H1 (cell line): ENCODE data around the gene WDR93. TPM values are rescaled to one million over a fixed set of nuclear protein-coding genes. Genes with fewer than 3 reads are reported as not detected.

Source experiments
- CTCF ChIA-PET: fragments of 300-600 bp; sonication (Branson Sonifier 250); formaldehyde crosslinking; loops from one replicate; lab custom pipeline; 2021; ENCODE audit not compliant: partially characterized antibody; lab: Charles Lee
- POLR2A ChIA-PET: fragments of 300-600 bp; sonication (Branson Sonifier 250); formaldehyde crosslinking; loops from one replicate; lab custom pipeline; 2021; ENCODE audit warnings: inconsistent platforms; ENCODE audit not compliant: partially characterized antibody; lab: Charles Lee
- DNase-seq, 2 experiments: peaks; one replicate each; pipeline versions ENCODE4 v3.0.0 to v3.0.0-alpha.2; 2010 to 2022; ENCODE audit warnings: low spot score in 2 of 2, low read depth in 1 of 2, mixed read lengths in 1 of 2
- FAIRE-seq: peaks from 2 replicates; lab custom pipeline; 2011; peaks lifted over from hg19 to GRCh38; lab: Jason Lieb, UNC
- H2AFZ ChIP-seq: 2 replicates; pipeline ENCODE4 v1.8.1; 2012; ENCODE audit warnings: low read length, inconsistent platforms
- H2AK5ac ChIP-seq: 2 replicates; pipeline ENCODE4 v1.6.1; 2013; ENCODE audit warnings: low read depth, low read length
- H2BK120ac ChIP-seq: replicated peaks from 2 replicates; pipeline ENCODE3; 2013; ENCODE audit warnings: low read depth, low read length, inconsistent platforms
- H2BK12ac ChIP-seq: 2 replicates; pipeline ENCODE4 v1.6.1; 2013; ENCODE audit warnings: low read depth, low read length
- H2BK15ac ChIP-seq: 2 replicates; pipeline ENCODE4 v1.6.1; 2013; ENCODE audit warnings: low read length
- H2BK20ac ChIP-seq: 2 replicates; pipeline ENCODE4 v1.6.1; 2013; ENCODE audit warnings: low read length
- H2BK5ac ChIP-seq: 2 replicates; pipeline ENCODE4 v1.6.1; 2013; ENCODE audit warnings: low read depth, low read length
- H3K14ac ChIP-seq: 2 replicates; pipeline ENCODE4 v1.6.1; 2013; ENCODE audit warnings: inconsistent platforms; ENCODE audit not compliant: insufficient read length
- H3K18ac ChIP-seq: 2 replicates; pipeline ENCODE4 v1.6.1; 2013; ENCODE audit warnings: low read length; ENCODE audit errors: extremely low read depth
- H3K23ac ChIP-seq: 2 replicates; pipeline ENCODE4 v1.6.1; 2013; ENCODE audit warnings: inconsistent platforms; ENCODE audit not compliant: insufficient read length
- H3K23me2 ChIP-seq: 2 replicates; pipeline ENCODE4 v1.6.1; 2013; ENCODE audit warnings: low read depth, low read length
- H3K27ac ChIP-seq: 2 replicates; pipeline ENCODE4 v1.6.1; 2011; ENCODE audit warnings: low read depth, low read length, inconsistent platforms
- H3K27me3 ChIP-seq, 4 experiments: replicated peaks in 1 of 4; 1 replicate in 1 of 4; 2 replicates in 3 of 4; pipeline versions ENCODE4 v1.6.1 to v1.8.1; 2011 to 2013; ENCODE audit warnings: low read length in 3 of 4, mild to moderate bottlenecking in 3 of 4, inconsistent platforms in 2 of 4, mixed read lengths in 2 of 4, moderate library complexity in 1 of 4; ENCODE audit not compliant: control insufficient read depth in 3 of 4, insufficient read depth in 3 of 4; ENCODE audit errors: extremely low read depth in 1 of 4
- H3K36me3 ChIP-seq, 4 experiments: 2 replicates each; pipeline versions ENCODE4 v1.6.1 to v1.8.1; 2011 to 2013; ENCODE audit warnings: mild to moderate bottlenecking in 4 of 4, low read length in 3 of 4, moderate library complexity in 2 of 4, control low read depth in 1 of 4, inconsistent platforms in 1 of 4; ENCODE audit not compliant: insufficient read depth in 4 of 4, control insufficient read depth in 2 of 4
- H3K4ac ChIP-seq: replicated peaks from 2 replicates; pipeline ENCODE3; 2013; ENCODE audit warnings: low read length, low read depth, mixed read lengths, inconsistent platforms; ENCODE audit not compliant: insufficient read length
- H3K4me1 ChIP-seq, 4 experiments: replicated peaks in 1 of 4; 1 replicate in 1 of 4; 2 replicates in 3 of 4; pipeline versions ENCODE4 v1.6.1 to v1.8.1; 2011 to 2013; ENCODE audit warnings: low read length in 3 of 4, inconsistent platforms in 2 of 4, mixed read lengths in 1 of 4; ENCODE audit not compliant: insufficient read depth in 4 of 4, control insufficient read depth in 3 of 4
- H3K4me2 ChIP-seq, 2 experiments: 2 replicates each; pipeline versions ENCODE4 v1.6.1 to v1.8.1; 2011 to 2013; ENCODE audit warnings: low read depth in 2 of 2, low read length in 2 of 2, control low read depth in 1 of 2, inconsistent platforms in 1 of 2, mild to moderate bottlenecking in 1 of 2; ENCODE audit not compliant: insufficient read depth in 1 of 2
- H3K4me3 ChIP-seq, 4 experiments: fragments of 200-600, 300-600 bp in 1 of 4; sonication (generic), shearing (Covaris generic), sonication (Bioruptor Twin) in 1 of 4; 2 replicates each; pipeline versions ENCODE4 v1.5.1 to v1.8.1; 2011 to 2016; ENCODE audit warnings: low read length in 4 of 4, low read depth in 3 of 4, control low read depth in 2 of 4, inconsistent platforms in 2 of 4, mild to moderate bottlenecking in 2 of 4, mixed read lengths in 1 of 4, moderate library complexity in 1 of 4; ENCODE audit not compliant: insufficient read depth in 2 of 4; ENCODE audit errors: extremely low read depth in 1 of 4
- H3K56ac ChIP-seq: replicated peaks from 2 replicates; pipeline ENCODE3; 2013; ENCODE audit warnings: low read depth, mild to moderate bottlenecking, mixed read lengths, low read length, inconsistent platforms; ENCODE audit not compliant: insufficient read length
- H3K79me1 ChIP-seq: 2 replicates; pipeline ENCODE4 v1.6.1; 2013; ENCODE audit warnings: low read depth, low read length, control low read depth
- H3K79me2 ChIP-seq, 2 experiments: 2 replicates each; pipeline versions ENCODE4 v1.6.1 to v1.8.1; 2012 to 2013; ENCODE audit warnings: low read length in 2 of 2, mild to moderate bottlenecking in 2 of 2, inconsistent platforms in 1 of 2; ENCODE audit not compliant: insufficient read depth in 2 of 2, control insufficient read depth in 1 of 2
- H3K9ac ChIP-seq, 4 experiments: replicated peaks in 1 of 4; 1 replicate in 1 of 4; 2 replicates in 3 of 4; pipeline versions ENCODE4 v1.6.1 to v1.8.1; 2011 to 2013; ENCODE audit warnings: low read depth in 3 of 4, low read length in 3 of 4, control low read depth in 2 of 4, mild to moderate bottlenecking in 2 of 4, moderate library complexity in 2 of 4, inconsistent platforms in 1 of 4; ENCODE audit errors: extremely low read depth in 1 of 4
- H3K9me3 ChIP-seq, 2 experiments: 2 replicates each; pipeline versions ENCODE4 v1.6.1 to v1.8.1; 2012 to 2013; ENCODE audit warnings: mild to moderate bottlenecking in 2 of 2, moderate library complexity in 2 of 2, control low read depth in 1 of 2, inconsistent platforms in 1 of 2, low read depth in 1 of 2, low read length in 1 of 2, mixed read lengths in 1 of 2; ENCODE audit not compliant: insufficient read depth in 2 of 2
- H4K20me1 ChIP-seq, 2 experiments: replicated peaks in 1 of 2; 2 replicates each; pipeline versions ENCODE3 to v1.8.1; 2011 to 2013; ENCODE audit warnings: inconsistent platforms in 2 of 2, low read length in 2 of 2, mild to moderate bottlenecking in 1 of 2; ENCODE audit not compliant: insufficient read depth in 2 of 2, control insufficient read depth in 1 of 2
- H4K5ac ChIP-seq: 2 replicates; pipeline ENCODE4 v1.6.1; 2013; ENCODE audit warnings: low read length, low read depth, mixed read lengths, inconsistent platforms; ENCODE audit not compliant: insufficient read length
- H4K8ac ChIP-seq: 2 replicates; pipeline ENCODE4 v1.8.0; 2013; ENCODE audit warnings: mild to moderate bottlenecking, moderate library complexity, low read length, inconsistent platforms; ENCODE audit not compliant: insufficient read depth; ENCODE audit errors: extremely low read depth
- H4K91ac ChIP-seq: replicated peaks from 2 replicates; pipeline ENCODE3; 2013; ENCODE audit warnings: low read length, mixed read lengths, inconsistent platforms; ENCODE audit not compliant: insufficient read length
- BACH1 ChIP-seq: IDR thresholded peaks from 2 replicates; pipeline ENCODE4 v1.6.1; 2012; ENCODE audit warnings: low read length, improper control_type of control experiment
- CBX8 ChIP-seq: fragments of 300-800, 300-1000 bp; sonication (generic); IDR thresholded peaks from 2 replicates; pipeline ENCODE4 v1.7.1; 2016; ENCODE audit warnings: low read depth, low read length, borderline replicate concordance
- GTF2F1 ChIP-seq: IDR thresholded peaks from 2 replicates; pipeline ENCODE4 v1.6.1; 2012; ENCODE audit warnings: low read depth, low read length, improper control_type of control experiment, borderline replicate concordance
- KDM4A ChIP-seq: IDR thresholded peaks from one replicate; pipeline ENCODE4 v1.7.1; 2012; ENCODE audit warnings: low read depth, mild to moderate bottlenecking, moderate library complexity, low read length, inconsistent platforms; ENCODE audit not compliant: severe bottlenecking
- RFX5 ChIP-seq: IDR thresholded peaks from 2 replicates; pipeline ENCODE4 v1.6.1; 2011; ENCODE audit warnings: low read depth, low read length, improper control_type of control experiment, borderline replicate concordance
- RXRA ChIP-seq: IDR thresholded peaks from 2 replicates; pipeline ENCODE4 v1.6.1; 2011; ENCODE audit warnings: low read depth, mild to moderate bottlenecking, low read length, moderate library complexity; ENCODE audit not compliant: insufficient read depth
- SAP30 ChIP-seq: fragments of 300-600 bp; sonication (generic); IDR thresholded peaks from 2 replicates; pipeline ENCODE4 v1.7.1; 2012; ENCODE audit warnings: low read length, moderate library complexity, mild to moderate bottlenecking, inconsistent platforms; ENCODE audit not compliant: insufficient read depth, insufficient replicate concordance
- SIN3A ChIP-seq, 2 experiments: IDR thresholded peaks in 1 of 2; conservative IDR thresholded peaks in 1 of 2; 2 replicates each; pipeline ENCODE4 v1.6.1; 2011 to 2012; ENCODE audit warnings: low read length in 2 of 2, improper control_type of control experiment in 1 of 2, low read depth in 1 of 2, mild to moderate bottlenecking in 1 of 2
- SP4 ChIP-seq: IDR thresholded peaks from 2 replicates; pipeline ENCODE4 v1.6.1; 2012; ENCODE audit warnings: low read length, inconsistent platforms
- TBP ChIP-seq: IDR thresholded peaks from 2 replicates; pipeline ENCODE4 v1.6.1; 2011; ENCODE audit warnings: low read depth, low read length, improper control_type of control experiment
- TCF12 ChIP-seq: IDR thresholded peaks from 2 replicates; pipeline ENCODE4 v1.6.1; 2011; ENCODE audit warnings: low read depth, mild to moderate bottlenecking, low read length
- YY1 ChIP-seq: IDR thresholded peaks from 2 replicates; pipeline ENCODE4 v1.6.1; 2011; ENCODE audit warnings: low read depth, mild to moderate bottlenecking, low read length
- WGBS, 2 experiments: shearing (Covaris generic) in 1 of 2; methylation state at CpG; one replicate each; pipeline versions ENCODE4 v1.1.6 to v1.1.7; 2013 to 2015; ENCODE audit warnings: low lambda C conversion rate in 2 of 2, mixed read lengths in 2 of 2, inconsistent platforms in 1 of 2, low coverage in 1 of 2, missing lambda C conversion rate in 1 of 2; ENCODE audit not compliant: insufficient replicate concordance in 2 of 2, insufficient coverage in 1 of 2, insufficient read length in 1 of 2; ENCODE audit errors: extremely low coverage in 1 of 2, missing lambda C conversion rate in 1 of 2; 5-methylcytosine and 5-hydroxymethylcytosine counted together
- polyA plus RNA-seq, 7 experiments: library from polyadenylated mRNA; depleted of rRNA in 3 of 7; stranded (reverse) in 5 of 7; unstranded in 2 of 7; fragments of >200 nt in 5 of 7; fragments of 200-250 nt in 2 of 7; gene quantifications; 1 replicate in 5 of 7; 2 replicates in 1 of 7; 4 replicates in 1 of 7; pipeline versions ENCODE4 v1.2.1 to v1.2.3, GENCODE V29; 2011 to 2013; ENCODE audit warnings: missing spikeins in 2 of 7, mixed read lengths in 2 of 7
- total RNA-seq: library from RNA; stranded (reverse); fragmentation: NEBNext Ultra II Directional; extraction: Animal tissue kit (Norgen Biotek cat#: 25700); gene quantifications from 2 replicates; pipeline ENCODE4 v1.2.1, GENCODE V29; 2021
- TF ChIP-seq, protein P1 (sequence below): IDR thresholded peaks from 2 replicates; pipeline ENCODE4 v1.6.1; 2012; ENCODE audit warnings: low read length, inconsistent platforms

Gene WDR93
- total and polyA plus RNA-seq, 2 of the 8 experiments (the other 6 are each of a cell fraction or from before 2014, with no cell fraction given), result 0.03 TPM; not detected in 1

- Histone ChIP-seq H2BK5ac (no peak overlapping the region), H3K14ac (no peak overlapping the region), H4K91ac (no peak overlapping the region), H3K27me3 (no peaks in the 10 kb centered on the region; a peak in 1 of 7 replicates), H3K36me3 (no peaks in the 10 kb centered on the region), H2BK20ac (no peak overlapping the region), H3K9ac (no peak overlapping the region), H3K56ac (no peak overlapping the region), H3K4ac (no peak overlapping the region), H2BK12ac (no peak overlapping the region), H2AK5ac (no peak overlapping the region), H3K4me3 (no peak overlapping the region), H3K23me2 (no peaks in the 10 kb centered on the region), H3K18ac (no peak overlapping the region), H3K79me1 (no peaks in the 10 kb centered on the region), H3K4me1 (no peaks in the 10 kb centered on the region), H4K5ac (no peak overlapping the region), H3K9me3 (peaks cover 3 to 8% of the 10 kb centered on the region in 2 experiments; a peak in 2 of 4 replicates), H2BK120ac (no peak overlapping the region), H3K79me2 (no peaks in the 10 kb centered on the region), H2AFZ (no peak overlapping the region), H3K27ac (no peak overlapping the region), H4K20me1 (no peaks in the 10 kb centered on the region), H4K8ac (no peak overlapping the region), H3K23ac (no peak overlapping the region), H3K4me2 (no peak overlapping the region), H2BK15ac (no peak overlapping the region)
- FAIRE-seq (no peak), DNase-seq (no peak)
- POLR2A ChIA-PET, result interaction anchor here (0.9 kb wide), 1 partner anchor 23 kb away, joined by 3 read pairs; no protein-coding TSS in a partner anchor
- CTCF ChIA-PET, result no interaction called here
- 100% methylated on average over 1 of the region's 1 CpG; no CpG with 5 or more reads in 1 of the 2 experiments for WGBS, 2 experiments
- TF ChIP-seq RXRA (no peak), BACH1 (no peak), TCF12 (no peak), SIN3A (conservative IDR thresholded peaks at IDR 0.05 in 1 of 2, IDR thresholded peaks at IDR 0.05 in 1 of 2; ENCODE audit: low read depth in 1 of 2, low read length in 2 of 2) (no peak), SP4 (no peak), TBP (no peak), KDM4A (no peak), CBX8 (no peak), YY1 (no peak), SAP30 (no peak), GTF2F1 (no peak), RFX5 (no peak)
- TF ChIP-seq, protein P1, sequence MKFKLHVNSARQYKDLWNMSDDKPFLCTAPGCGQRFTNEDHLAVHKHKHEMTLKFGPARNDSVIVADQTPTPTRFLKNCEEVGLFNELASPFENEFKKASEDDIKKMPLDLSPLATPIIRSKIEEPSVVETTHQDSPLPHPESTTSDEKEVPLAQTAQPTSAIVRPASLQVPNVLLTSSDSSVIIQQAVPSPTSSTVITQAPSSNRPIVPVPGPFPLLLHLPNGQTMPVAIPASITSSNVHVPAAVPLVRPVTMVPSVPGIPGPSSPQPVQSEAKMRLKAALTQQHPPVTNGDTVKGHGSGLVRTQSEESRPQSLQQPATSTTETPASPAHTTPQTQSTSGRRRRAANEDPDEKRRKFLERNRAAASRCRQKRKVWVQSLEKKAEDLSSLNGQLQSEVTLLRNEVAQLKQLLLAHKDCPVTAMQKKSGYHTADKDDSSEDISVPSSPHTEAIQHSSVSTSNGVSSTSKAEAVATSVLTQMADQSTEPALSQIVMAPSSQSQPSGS, result no peak
Measured at GRCh38 chr15:89724621-89725020, 34.0 kb downstream of the WDR93 start.
